ENCODE results near the gene SOHLH1. TPM values are rescaled to one million over a fixed set of nuclear protein-coding genes. Genes with fewer than 3 reads are reported as not detected.

Gene SOHLH1
- total RNA-seq, 1 donor from 2014 or later = not detected

DNA sequence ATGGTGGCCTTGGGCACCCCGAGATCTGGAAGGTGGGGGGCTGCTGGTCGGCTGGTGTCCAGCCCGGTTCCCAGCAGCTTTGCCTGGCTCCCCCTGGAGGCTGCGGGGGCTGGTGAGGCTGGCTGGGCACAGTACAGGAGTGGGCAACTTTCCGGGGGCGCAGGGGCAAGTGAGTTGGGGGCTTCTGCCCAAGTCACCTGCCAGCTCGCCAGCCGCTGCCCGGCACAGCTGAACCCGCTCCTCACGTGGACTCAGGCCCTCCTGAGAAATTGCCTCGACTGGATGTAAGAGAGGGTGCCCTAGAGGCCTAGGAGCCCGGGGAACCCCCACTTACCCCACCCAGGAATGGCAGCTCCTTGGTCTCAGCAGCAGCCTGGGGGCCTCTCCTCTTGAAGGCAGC lies 18.1 kb upstream of the SOHLH1 start:
- Histone ChIP-seq H3K9ac (no peak overlapping the region), H3K4me3 (no peak overlapping the region), H3K9me3 (ENCODE audit: low read depth) (no peaks in the 10 kb centered on the region), H3K4me2 (no peak overlapping the region), H4K20me1 (ENCODE audit: low read depth) (peaks cover 27% of the 10 kb centered on the region), H3K4me1 (no peaks in the 10 kb centered on the region), H3F3A (ENCODE audit: low read depth) (no peaks in the 10 kb centered on the region), H2AFZ (replicated peaks) (no peak overlapping the region), H3K36me3 (no peaks in the 10 kb centered on the region), H3K27me3 (peaks cover 46% of the 10 kb centered on the region), H3K27ac (no peak overlapping the region), H3K79me2 (ENCODE audit: low read depth) (no peaks in the 10 kb centered on the region)
- Mint-ChIP-seq H3K36me3 (no peaks in the 10 kb centered on the region), H3K4me3 (no peak overlapping the region), H3K4me1 (no peaks in the 10 kb centered on the region), H3K27ac (no peak overlapping the region), H3K27me3 (ENCODE audit: insufficient read depth, low read depth) (peaks cover 36% of the 10 kb centered on the region), H3K9me3 (no peaks in the 10 kb centered on the region)
- no peak for DNase-seq (ENCODE audit: low spot score)
- no peak for TF ChIP-seq EZH2 (IDR thresholded peaks at IDR 0.05)
- no peak for TF ChIP-seq EZH2phosphoT487 (IDR thresholded peaks at IDR 0.05)
- TF ChIP-seq, protein P1, sequence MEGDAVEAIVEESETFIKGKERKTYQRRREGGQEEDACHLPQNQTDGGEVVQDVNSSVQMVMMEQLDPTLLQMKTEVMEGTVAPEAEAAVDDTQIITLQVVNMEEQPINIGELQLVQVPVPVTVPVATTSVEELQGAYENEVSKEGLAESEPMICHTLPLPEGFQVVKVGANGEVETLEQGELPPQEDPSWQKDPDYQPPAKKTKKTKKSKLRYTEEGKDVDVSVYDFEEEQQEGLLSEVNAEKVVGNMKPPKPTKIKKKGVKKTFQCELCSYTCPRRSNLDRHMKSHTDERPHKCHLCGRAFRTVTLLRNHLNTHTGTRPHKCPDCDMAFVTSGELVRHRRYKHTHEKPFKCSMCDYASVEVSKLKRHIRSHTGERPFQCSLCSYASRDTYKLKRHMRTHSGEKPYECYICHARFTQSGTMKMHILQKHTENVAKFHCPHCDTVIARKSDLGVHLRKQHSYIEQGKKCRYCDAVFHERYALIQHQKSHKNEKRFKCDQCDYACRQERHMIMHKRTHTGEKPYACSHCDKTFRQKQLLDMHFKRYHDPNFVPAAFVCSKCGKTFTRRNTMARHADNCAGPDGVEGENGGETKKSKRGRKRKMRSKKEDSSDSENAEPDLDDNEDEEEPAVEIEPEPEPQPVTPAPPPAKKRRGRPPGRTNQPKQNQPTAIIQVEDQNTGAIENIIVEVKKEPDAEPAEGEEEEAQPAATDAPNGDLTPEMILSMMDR (IDR thresholded peaks at IDR 0.05) = no peak

DNA sequence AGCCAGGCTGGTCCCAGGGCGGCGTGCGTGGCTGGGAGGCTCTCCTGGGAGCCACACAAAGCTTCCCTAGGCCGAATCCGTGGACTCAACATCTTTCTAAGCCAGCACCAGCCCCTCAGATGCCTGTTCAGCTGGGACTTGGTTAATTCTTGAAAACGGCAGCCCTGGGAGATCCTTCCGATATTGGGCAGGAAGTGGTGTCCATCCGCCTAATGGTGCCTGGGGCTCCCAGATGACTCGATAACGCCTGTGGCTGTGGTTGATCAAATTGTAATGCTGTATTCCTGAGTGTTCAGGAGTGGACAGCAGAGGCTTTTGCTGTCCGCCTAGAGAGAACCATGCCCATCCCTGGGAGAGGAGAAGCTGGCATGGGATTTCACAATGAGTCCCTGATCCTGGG lies 16.8 kb upstream of the SOHLH1 start:
- Histone ChIP-seq H2AFZ (replicated peaks) (no peak overlapping the region), H3K9me3 (ENCODE audit: low read depth) (no peaks in the 10 kb centered on the region), H3K27ac (no peak overlapping the region), H3K9ac (no peak overlapping the region), H3K4me3 (no peak overlapping the region), H3K27me3 (peaks cover 47% of the 10 kb centered on the region), H3K79me2 (ENCODE audit: low read depth) (no peaks in the 10 kb centered on the region), H3F3A (ENCODE audit: low read depth) (no peaks in the 10 kb centered on the region), H3K36me3 (no peaks in the 10 kb centered on the region), H3K4me2 (no peak overlapping the region), H4K20me1 (ENCODE audit: low read depth) (peaks cover 27% of the 10 kb centered on the region), H3K4me1 (no peaks in the 10 kb centered on the region)
- H3K9me3 Mint-ChIP-seq = no peaks in the 10 kb centered on the region
- no peaks in the 10 kb centered on the region for H3K4me1 Mint-ChIP-seq
- H3K4me3 Mint-ChIP-seq = no peak overlapping the region
- DNase-seq (ENCODE audit: low spot score) = no peak
- H3K36me3 Mint-ChIP-seq = no peaks in the 10 kb centered on the region
- H3K27me3 Mint-ChIP-seq (ENCODE audit: insufficient read depth, low read depth) = peaks cover 36% of the 10 kb centered on the region
- H3K27ac Mint-ChIP-seq = no peak overlapping the region
- TF ChIP-seq EZH2phosphoT487 (IDR thresholded peaks at IDR 0.05) (no peak), EZH2 (IDR thresholded peaks at IDR 0.05) (no peak)
- TF ChIP-seq, protein P1 (IDR thresholded peaks at IDR 0.05) = no peak

DNA sequence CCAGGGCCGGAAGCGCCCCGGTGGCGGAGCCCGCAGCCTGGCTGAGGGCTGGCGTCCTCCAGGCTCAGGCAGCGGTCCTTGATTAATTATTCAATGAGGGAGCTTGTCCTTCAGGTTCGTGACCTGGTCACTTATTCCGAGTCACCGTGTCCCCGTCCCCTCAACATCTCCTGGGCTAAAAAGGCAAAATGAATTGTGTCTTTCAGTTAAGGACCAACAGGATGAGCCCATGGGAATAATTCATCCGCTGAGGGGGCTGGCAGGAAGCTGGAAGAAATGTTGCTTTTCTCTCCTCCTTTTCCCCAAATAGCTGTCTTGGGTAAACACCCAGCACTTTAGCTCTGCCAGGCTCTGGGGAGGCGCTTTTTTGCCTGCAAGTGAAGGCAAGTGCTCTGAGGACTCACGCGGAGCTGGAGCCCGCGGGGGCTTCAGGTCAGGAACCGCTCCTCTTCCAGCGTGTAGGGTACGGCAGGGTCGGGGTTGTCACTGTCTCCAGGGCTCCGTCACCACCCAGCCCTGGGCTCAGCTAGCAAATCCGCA lies 15.8 kb upstream of the SOHLH1 start:
- Mint-ChIP-seq H3K9me3 (no peaks in the 10 kb centered on the region), H3K4me3 (peak overlapping the region; percentile 33), H3K36me3 (no peaks in the 10 kb centered on the region), H3K27ac (no peak overlapping the region), H3K27me3 (ENCODE audit: insufficient read depth, low read depth) (peaks cover 40% of the 10 kb centered on the region), H3K4me1 (no peaks in the 10 kb centered on the region)
- Histone ChIP-seq H2AFZ (replicated peaks) (no peak overlapping the region), H3K9ac (no peak overlapping the region), H3K4me3 (no peak overlapping the region), H3K27me3 (peaks cover 47% of the 10 kb centered on the region), H3K4me2 (peak overlapping the region; percentile 71), H3K9me3 (ENCODE audit: low read depth) (no peaks in the 10 kb centered on the region), H3K79me2 (ENCODE audit: low read depth) (no peaks in the 10 kb centered on the region), H3K27ac (no peak overlapping the region), H3F3A (ENCODE audit: low read depth) (no peaks in the 10 kb centered on the region), H3K36me3 (no peaks in the 10 kb centered on the region), H4K20me1 (ENCODE audit: low read depth) (peaks cover 27% of the 10 kb centered on the region), H3K4me1 (no peaks in the 10 kb centered on the region)
- TF ChIP-seq, protein P1 (IDR thresholded peaks at IDR 0.05) = no peak
- peak; percentile 60 for TF ChIP-seq EZH2 (IDR thresholded peaks at IDR 0.05)
- TF ChIP-seq EZH2phosphoT487 (IDR thresholded peaks at IDR 0.05) = peak; percentile 34
- DNase-seq (ENCODE audit: low spot score) = no peak
